Measurements from ENCODE around the gene NR2F6.

DNA sequence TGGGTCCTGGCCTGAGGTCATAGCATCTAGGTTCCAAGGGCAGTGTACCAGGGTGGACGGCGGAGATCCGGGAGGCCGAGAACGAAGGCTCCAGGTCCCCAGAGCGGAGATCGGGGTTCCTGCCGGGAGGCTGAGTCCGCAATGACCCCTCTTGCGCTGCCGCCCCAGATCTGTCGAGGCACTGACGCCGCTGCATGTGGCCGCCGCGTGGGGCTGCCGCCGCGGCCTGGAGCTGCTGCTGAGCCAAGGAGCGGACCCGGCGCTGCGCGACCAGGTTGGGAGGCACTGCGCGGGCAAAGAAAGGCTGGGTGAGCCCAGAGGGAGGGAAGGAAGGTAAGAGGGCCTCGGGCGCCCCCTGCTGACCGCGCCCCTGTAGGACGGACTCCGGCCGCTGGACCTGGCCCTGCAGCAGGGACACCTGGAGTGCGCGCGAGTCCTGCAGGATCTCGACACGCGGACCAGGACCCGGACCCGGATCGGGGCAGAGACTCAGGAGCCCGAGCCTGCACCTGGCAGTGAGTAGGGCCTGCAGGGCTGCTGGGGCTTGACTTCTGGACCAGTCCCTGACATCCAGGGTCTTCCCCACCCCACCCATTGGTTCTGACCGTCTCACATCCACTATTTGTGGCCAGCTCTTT is 36.9 kb upstream of the NR2F6 start:
- TF ChIP-seq, protein P1, sequence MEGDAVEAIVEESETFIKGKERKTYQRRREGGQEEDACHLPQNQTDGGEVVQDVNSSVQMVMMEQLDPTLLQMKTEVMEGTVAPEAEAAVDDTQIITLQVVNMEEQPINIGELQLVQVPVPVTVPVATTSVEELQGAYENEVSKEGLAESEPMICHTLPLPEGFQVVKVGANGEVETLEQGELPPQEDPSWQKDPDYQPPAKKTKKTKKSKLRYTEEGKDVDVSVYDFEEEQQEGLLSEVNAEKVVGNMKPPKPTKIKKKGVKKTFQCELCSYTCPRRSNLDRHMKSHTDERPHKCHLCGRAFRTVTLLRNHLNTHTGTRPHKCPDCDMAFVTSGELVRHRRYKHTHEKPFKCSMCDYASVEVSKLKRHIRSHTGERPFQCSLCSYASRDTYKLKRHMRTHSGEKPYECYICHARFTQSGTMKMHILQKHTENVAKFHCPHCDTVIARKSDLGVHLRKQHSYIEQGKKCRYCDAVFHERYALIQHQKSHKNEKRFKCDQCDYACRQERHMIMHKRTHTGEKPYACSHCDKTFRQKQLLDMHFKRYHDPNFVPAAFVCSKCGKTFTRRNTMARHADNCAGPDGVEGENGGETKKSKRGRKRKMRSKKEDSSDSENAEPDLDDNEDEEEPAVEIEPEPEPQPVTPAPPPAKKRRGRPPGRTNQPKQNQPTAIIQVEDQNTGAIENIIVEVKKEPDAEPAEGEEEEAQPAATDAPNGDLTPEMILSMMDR (IDR thresholded peaks at IDR 0.05): peak; percentile 89 to 97 (median 96)
- TF ChIP-seq POLR2A (IDR thresholded peaks at IDR 0.05): no peak

Measured in Peyer's patch (tissue), 4 donors.